Trophoblast cell (in vitro differentiated cells and primary cell): ENCODE measurements around the gene ACKR1.

Source experiments
- DNase-seq, 2 donors: peaks; one replicate each; pipeline ENCODE4 v3.0.0-alpha.2; 2016
- H2AFZ ChIP-seq: 2 replicates; pipeline ENCODE4 v1.6.1; 2013; ENCODE audit warnings: low read length, moderate library complexity, mild to moderate bottlenecking; ENCODE audit not compliant: insufficient read depth, poor library complexity
- H2AK5ac ChIP-seq: 2 replicates; pipeline ENCODE4 v1.6.1; 2013; ENCODE audit warnings: mild to moderate bottlenecking, low read length
- H2BK120ac ChIP-seq: 2 replicates; pipeline ENCODE4 v1.6.1; 2013; ENCODE audit warnings: low read length, mild to moderate bottlenecking, moderate library complexity; ENCODE audit not compliant: insufficient read depth, poor library complexity
- H2BK12ac ChIP-seq: 2 replicates; pipeline ENCODE4 v1.6.1; 2013; ENCODE audit warnings: mild to moderate bottlenecking, low read length, moderate library complexity
- H2BK5ac ChIP-seq: 2 replicates; pipeline ENCODE4 v1.6.1; 2013; ENCODE audit warnings: low read length, low read depth, moderate library complexity, mild to moderate bottlenecking; ENCODE audit not compliant: poor library complexity
- H3K14ac ChIP-seq: 2 replicates; pipeline ENCODE4 v1.6.1; 2013; ENCODE audit warnings: mild to moderate bottlenecking, low read length
- H3K18ac ChIP-seq: 2 replicates; pipeline ENCODE4 v1.6.1; 2013; ENCODE audit warnings: mild to moderate bottlenecking, low read length
- H3K23ac ChIP-seq: 2 replicates; pipeline ENCODE4 v1.6.1; 2013; ENCODE audit warnings: low read length
- H3K27ac ChIP-seq: 2 replicates; pipeline ENCODE4 v1.5.1; 2013; ENCODE audit warnings: low read depth, mild to moderate bottlenecking, inconsistent platforms, low read length, moderate library complexity
- H3K27me3 ChIP-seq: 2 replicates; pipeline ENCODE4 v1.6.1; 2013; ENCODE audit warnings: inconsistent platforms, mild to moderate bottlenecking, low read length, moderate library complexity; ENCODE audit not compliant: insufficient read depth
- H3K36me3 ChIP-seq, 2 experiments: 1 replicate in 1 of 2; 2 replicates in 1 of 2; pipeline ENCODE4 v1.6.1; 2013; ENCODE audit warnings: low read length in 2 of 2, mild to moderate bottlenecking in 2 of 2, moderate library complexity in 1 of 2; ENCODE audit not compliant: insufficient read depth in 2 of 2, control insufficient read depth in 1 of 2
- H3K4ac ChIP-seq: 2 replicates; pipeline ENCODE4 v1.6.1; 2013; ENCODE audit warnings: low read depth, mild to moderate bottlenecking, low read length, moderate library complexity
- H3K4me1 ChIP-seq, 2 experiments: 1 replicate in 1 of 2; 2 replicates in 1 of 2; pipeline ENCODE4 v1.6.1; 2013; ENCODE audit warnings: low read length in 2 of 2, mild to moderate bottlenecking in 2 of 2, moderate library complexity in 1 of 2; ENCODE audit not compliant: insufficient read depth in 2 of 2, control insufficient read depth in 1 of 2
- H3K4me2 ChIP-seq: 2 replicates; pipeline ENCODE4 v1.6.1; 2013; ENCODE audit warnings: inconsistent platforms, mild to moderate bottlenecking, low read length, moderate library complexity
- H3K4me3 ChIP-seq: 2 replicates; pipeline ENCODE4 v1.5.1; 2013; ENCODE audit warnings: mild to moderate bottlenecking, low read depth, low read length, inconsistent platforms
- H3K79me1 ChIP-seq: one replicate; pipeline ENCODE4 v1.6.1; 2013; ENCODE audit warnings: low read length
- H3K79me2 ChIP-seq: 2 replicates; pipeline ENCODE4 v1.6.1; 2013; ENCODE audit warnings: low read length, mild to moderate bottlenecking; ENCODE audit not compliant: control insufficient read depth, insufficient read depth, poor library complexity
- H3K9ac ChIP-seq: 2 replicates; pipeline ENCODE4 v1.6.1; 2013; ENCODE audit warnings: mild to moderate bottlenecking, low read length
- H3K9me3 ChIP-seq: 2 replicates; pipeline ENCODE4 v1.6.1; 2013; ENCODE audit warnings: low read depth, mild to moderate bottlenecking, control low read depth, inconsistent platforms, low read length; ENCODE audit not compliant: insufficient read depth
- H4K12ac ChIP-seq: 2 replicates; pipeline ENCODE4 v1.6.1; 2013; ENCODE audit warnings: low read depth, mild to moderate bottlenecking, low read length, moderate library complexity
- H4K8ac ChIP-seq: 2 replicates; pipeline ENCODE4 v1.6.1; 2013; ENCODE audit warnings: low read depth, mild to moderate bottlenecking, low read length, moderate library complexity
- H4K91ac ChIP-seq: one replicate; pipeline ENCODE4 v1.6.1; 2013; ENCODE audit warnings: low read depth, mild to moderate bottlenecking, low read length, moderate library complexity
- WGBS: extraction: QIAGEN DNeasy Blood & Tissue Kit; methylation state at CpG from one replicate; pipeline ENCODE4 v1.1.7; 2013; ENCODE audit warnings: missing lambda C conversion rate; ENCODE audit not compliant: insufficient read length, insufficient coverage; ENCODE audit errors: extremely low coverage; 5-methylcytosine and 5-hydroxymethylcytosine counted together

Gene ACKR1

DNA sequence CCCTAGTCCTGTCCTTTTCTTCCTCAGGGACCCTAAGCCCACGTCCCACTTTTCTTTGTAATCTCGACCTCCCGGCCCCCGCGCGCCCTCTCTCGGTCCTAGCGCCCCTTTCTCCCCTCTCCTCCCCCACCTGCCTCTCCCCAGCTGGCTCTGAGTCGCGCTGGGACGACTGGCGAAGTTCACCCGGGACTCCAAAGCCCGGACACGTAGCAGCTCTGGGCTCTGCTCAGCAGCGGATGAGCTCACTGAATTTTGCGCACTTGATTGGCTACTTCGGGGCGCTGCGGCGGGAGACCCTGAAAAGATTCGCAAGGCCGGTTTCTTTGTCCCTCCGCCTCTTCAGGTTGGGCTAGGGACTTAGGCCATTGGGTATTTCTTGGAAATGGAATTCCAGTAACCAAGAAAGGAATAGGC, 16.3 kb upstream of the ACKR1 start:
- no peak overlapping the region for H4K91ac ChIP-seq
- H3K27me3 ChIP-seq = no peaks in the 10 kb centered on the region
- no peak overlapping the region for H3K14ac ChIP-seq
- no peak overlapping the region for H3K18ac ChIP-seq
- H2BK5ac ChIP-seq = no peak overlapping the region
- no peak overlapping the region for H3K9ac ChIP-seq
- H3K79me1 ChIP-seq = no peaks in the 10 kb centered on the region
- no peak overlapping the region for H3K4ac ChIP-seq
- no peaks in the 10 kb centered on the region for H3K79me2 ChIP-seq
- no peak overlapping the region for H2BK120ac ChIP-seq
- H3K4me3 ChIP-seq = no peak overlapping the region
- no peak overlapping the region for H4K8ac ChIP-seq
- no peak overlapping the region for H2AK5ac ChIP-seq
- no peak overlapping the region for H4K12ac ChIP-seq
- no peak overlapping the region for H3K27ac ChIP-seq
- WGBS = no CpG with 5 or more reads among the region's 24 CpGs
- H3K36me3 ChIP-seq = no peaks in the 10 kb centered on the region
- H3K9me3 ChIP-seq = no peaks in the 10 kb centered on the region
- no peak for DNase-seq
- H2BK12ac ChIP-seq = no peak overlapping the region
- H2AFZ ChIP-seq = peak overlapping the region; percentile 53
- peak overlapping the region; percentile 78 for H3K4me2 ChIP-seq
- H3K23ac ChIP-seq = no peak overlapping the region
- peaks cover 3% of the 10 kb centered on the region in 2 experiments for H3K4me1 ChIP-seq

DNA sequence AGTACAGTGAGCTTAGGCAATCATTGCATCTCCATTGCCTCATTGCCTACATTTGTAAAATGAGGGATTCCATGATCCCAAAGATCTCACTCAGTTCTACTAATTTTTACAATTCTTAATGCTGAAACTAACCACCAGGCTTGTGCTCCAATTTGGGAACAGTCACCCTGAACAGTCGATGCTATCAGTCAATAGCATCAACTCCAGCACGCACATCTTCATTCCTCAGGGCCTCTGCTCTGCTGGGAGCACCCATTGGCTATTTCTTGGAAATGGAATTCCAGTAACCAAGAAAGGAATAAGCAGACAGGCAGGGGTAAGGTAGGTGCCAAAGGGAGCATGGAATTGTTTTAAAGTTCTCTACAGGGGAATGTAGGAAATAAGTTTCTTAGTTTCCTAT, 14.2 kb upstream of the ACKR1 start:
- no peak overlapping the region for H2AFZ ChIP-seq

DNA sequence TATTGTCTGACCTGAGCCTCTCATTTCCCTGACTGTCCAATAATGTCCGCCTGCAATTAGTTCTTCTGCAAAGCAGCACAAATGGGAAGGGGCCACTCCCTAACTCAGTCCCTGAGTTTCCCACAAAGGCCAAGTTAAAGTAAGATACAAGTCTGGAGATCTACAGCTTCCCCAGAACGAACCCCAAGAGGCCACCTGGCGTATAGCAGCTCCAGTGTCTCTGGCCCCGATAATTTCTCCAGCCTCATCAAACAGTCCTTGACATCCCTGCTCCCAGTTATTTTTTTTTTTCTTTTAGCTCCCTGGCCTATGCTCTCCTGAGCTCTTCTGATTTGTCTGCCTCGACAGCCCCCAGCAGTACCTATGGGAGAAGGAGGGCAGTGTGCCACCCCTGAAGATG, 8.1 kb upstream of the ACKR1 start:
- DNase-seq = no peak
- no peak overlapping the region for H3K4ac ChIP-seq
- H2BK120ac ChIP-seq = no peak overlapping the region
- no peaks in the 10 kb centered on the region for H3K79me2 ChIP-seq
- no peaks in the 10 kb centered on the region for H3K9me3 ChIP-seq
- H2BK5ac ChIP-seq = no peak overlapping the region
- H3K4me1 ChIP-seq = no peaks in the 10 kb centered on the region
- H3K27ac ChIP-seq = no peak overlapping the region
- H4K8ac ChIP-seq = no peak overlapping the region
- H3K14ac ChIP-seq = no peak overlapping the region
- H3K23ac ChIP-seq = no peak overlapping the region
- WGBS = no CpG with 5 or more reads among the region's 5 CpGs
- no peak overlapping the region for H3K18ac ChIP-seq
- H4K12ac ChIP-seq = no peak overlapping the region
- no peak overlapping the region for H3K4me2 ChIP-seq
- no peak overlapping the region for H3K9ac ChIP-seq
- no peak overlapping the region for H2AK5ac ChIP-seq
- no peak overlapping the region for H2BK12ac ChIP-seq
- no peaks in the 10 kb centered on the region for H3K79me1 ChIP-seq
- no peaks in the 10 kb centered on the region for H3K36me3 ChIP-seq
- no peak overlapping the region for H3K4me3 ChIP-seq
- H4K91ac ChIP-seq = no peak overlapping the region
- H2AFZ ChIP-seq = no peak overlapping the region
- no peaks in the 10 kb centered on the region for H3K27me3 ChIP-seq

More for the DNA sequence above, 14.2 kb upstream of the ACKR1 start:
- Histone ChIP-seq H2BK5ac (no peak overlapping the region), H3K9ac (no peak overlapping the region), H3K27me3 (no peaks in the 10 kb centered on the region), H4K8ac (no peak overlapping the region), H3K23ac (no peak overlapping the region), H3K18ac (no peak overlapping the region), H3K4me1 (peaks cover 3% of the 10 kb centered on the region in 2 experiments), H3K4me2 (no peak overlapping the region), H3K27ac (no peak overlapping the region), H3K9me3 (no peaks in the 10 kb centered on the region), H4K91ac (no peak overlapping the region), H3K4ac (no peak overlapping the region), H3K79me1 (no peaks in the 10 kb centered on the region), H3K14ac (no peak overlapping the region), H2BK120ac (no peak overlapping the region), H3K79me2 (no peaks in the 10 kb centered on the region), H2BK12ac (no peak overlapping the region), H4K12ac (no peak overlapping the region), H2AK5ac (no peak overlapping the region), H3K4me3 (no peak overlapping the region), H3K36me3 (no peaks in the 10 kb centered on the region)
- DNase-seq = peak; percentile 32 to 55
- no CpG with 5 or more reads among the region's 2 CpGs for WGBS

DNA sequence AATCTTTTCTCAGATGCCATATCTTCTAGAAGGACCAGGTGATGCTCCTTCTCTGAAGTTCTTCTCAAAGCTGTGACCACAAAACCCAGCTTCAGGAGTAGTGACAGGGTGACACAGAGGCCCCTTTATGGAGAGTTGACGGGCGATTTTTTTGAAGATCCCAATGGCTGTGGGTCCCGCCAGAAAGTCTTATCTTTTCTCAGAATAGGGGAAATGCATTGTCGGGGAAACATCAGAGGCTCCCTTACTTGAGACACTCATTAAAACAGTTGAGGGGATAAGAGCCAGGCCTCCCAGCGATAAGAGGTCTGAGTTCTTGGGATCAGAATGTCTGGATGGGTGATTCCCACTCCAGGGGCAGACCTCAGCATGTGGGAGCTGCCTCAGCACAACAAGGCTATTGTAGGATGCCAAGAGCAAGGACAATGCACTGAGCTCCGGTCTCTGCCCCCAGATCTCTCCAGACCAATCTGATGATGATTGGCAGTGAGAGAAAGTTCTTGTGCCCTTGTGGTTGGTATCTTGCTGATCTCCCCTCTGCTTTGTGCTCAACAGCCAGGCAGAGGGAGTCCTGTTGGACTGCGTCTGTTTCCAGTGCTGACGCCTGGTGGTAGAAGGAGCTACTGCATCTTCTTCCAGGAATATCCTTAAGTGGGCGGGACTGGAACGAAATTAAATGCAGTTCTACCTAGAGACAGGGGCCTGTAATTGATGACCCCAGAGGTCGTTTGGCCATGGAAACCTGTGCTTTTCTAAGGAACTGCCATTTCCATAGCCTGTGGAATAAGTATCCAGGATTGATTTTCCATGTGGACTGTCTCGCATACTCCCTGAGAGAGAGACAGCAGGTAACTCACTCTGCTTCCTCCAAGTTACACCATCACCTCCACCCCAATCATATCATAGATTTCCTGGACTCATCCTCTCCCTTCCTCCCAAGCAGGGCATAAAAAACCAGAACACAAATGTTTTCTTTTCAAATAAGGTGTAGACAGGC, 6.8 kb upstream of the ACKR1 start:
- H4K8ac ChIP-seq = no peak overlapping the region
- H2BK12ac ChIP-seq = no peak overlapping the region

More for the DNA sequence above, 6.8 kb upstream of the ACKR1 start:
- Histone ChIP-seq H3K4me3 (no peak overlapping the region), H3K79me2 (no peaks in the 10 kb centered on the region), H3K9me3 (no peaks in the 10 kb centered on the region), H2BK5ac (no peak overlapping the region), H3K18ac (no peak overlapping the region), H2AK5ac (no peak overlapping the region), H3K27ac (no peak overlapping the region), H3K27me3 (no peaks in the 10 kb centered on the region), H3K36me3 (no peaks in the 10 kb centered on the region), H3K79me1 (no peaks in the 10 kb centered on the region), H3K14ac (no peak overlapping the region), H2BK120ac (no peak overlapping the region), H3K23ac (no peak overlapping the region), H3K4me1 (no peaks in the 10 kb centered on the region), H4K91ac (no peak overlapping the region), H2AFZ (no peak overlapping the region), H3K9ac (no peak overlapping the region), H3K4me2 (no peak overlapping the region), H4K12ac (no peak overlapping the region), H3K4ac (no peak overlapping the region)
- WGBS = no CpG with 5 or more reads among the region's 12 CpGs
- DNase-seq = peak; percentile 72 to 84
